GM19397 (cell line): ENCODE data around the gene B3GAT2.

Source experiments
- ATAC-seq: cut with Tn5 transposase; IDR thresholded peaks from one replicate; pipeline ENCODE4 v1.9.1; 2021; ENCODE audit warnings: mild to moderate bottlenecking, moderate library complexity; ENCODE audit not compliant: unreplicated experiment

Gene B3GAT2

DNA sequence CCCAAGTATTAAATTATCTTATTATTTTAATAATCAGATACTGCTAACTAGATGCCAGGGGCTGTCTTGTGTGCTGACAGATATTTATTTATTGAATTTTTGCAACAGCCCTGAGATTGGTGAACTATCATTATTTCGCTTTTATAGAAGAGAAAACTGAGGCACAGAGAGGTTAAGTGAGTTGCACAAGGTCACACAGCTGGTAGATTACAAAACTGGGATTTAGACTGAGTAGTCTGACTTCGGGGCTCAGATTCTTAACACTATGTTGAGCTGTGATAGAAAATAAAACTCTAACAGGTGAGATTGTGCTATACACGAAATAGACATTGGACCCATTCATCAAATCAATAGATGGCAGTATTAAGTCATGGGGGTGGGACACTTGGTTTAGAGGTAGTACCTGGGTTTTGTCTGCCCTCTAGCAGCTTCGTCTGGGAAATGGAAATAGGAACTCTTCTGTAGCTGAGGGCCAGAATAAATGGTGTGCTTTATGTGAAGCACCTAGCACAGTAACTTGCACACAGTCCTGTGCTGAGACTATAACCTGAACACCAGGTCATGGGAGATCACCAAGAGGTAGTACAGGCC lies 113.4 kb downstream of the B3GAT2 start:
- ATAC-seq, result no peak

DNA sequence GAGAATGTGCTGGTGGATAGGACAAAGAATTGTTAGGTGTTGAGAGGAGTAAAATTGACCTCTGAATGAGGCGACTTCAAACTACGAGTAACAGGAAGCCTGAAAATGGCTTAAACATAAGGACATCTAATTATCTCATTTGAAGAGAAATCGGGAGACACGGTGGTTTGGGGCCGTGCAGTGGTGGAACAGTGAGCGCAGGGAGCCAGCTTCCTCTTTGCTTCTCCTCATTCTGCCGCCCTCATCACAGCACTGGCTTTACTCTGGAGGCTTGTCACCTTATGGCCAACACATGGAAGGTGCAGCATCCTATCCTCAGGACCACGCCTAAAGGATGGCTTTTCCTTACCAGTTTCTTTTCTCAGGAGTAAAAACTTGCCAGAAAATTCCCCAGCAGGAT lies 114.3 kb downstream of the B3GAT2 start:
- ATAC-seq, result no peak

GRCh38 chr6:70841112-70841511 lies 115.7 kb downstream of the B3GAT2 start:
- no peak for ATAC-seq

DNA sequence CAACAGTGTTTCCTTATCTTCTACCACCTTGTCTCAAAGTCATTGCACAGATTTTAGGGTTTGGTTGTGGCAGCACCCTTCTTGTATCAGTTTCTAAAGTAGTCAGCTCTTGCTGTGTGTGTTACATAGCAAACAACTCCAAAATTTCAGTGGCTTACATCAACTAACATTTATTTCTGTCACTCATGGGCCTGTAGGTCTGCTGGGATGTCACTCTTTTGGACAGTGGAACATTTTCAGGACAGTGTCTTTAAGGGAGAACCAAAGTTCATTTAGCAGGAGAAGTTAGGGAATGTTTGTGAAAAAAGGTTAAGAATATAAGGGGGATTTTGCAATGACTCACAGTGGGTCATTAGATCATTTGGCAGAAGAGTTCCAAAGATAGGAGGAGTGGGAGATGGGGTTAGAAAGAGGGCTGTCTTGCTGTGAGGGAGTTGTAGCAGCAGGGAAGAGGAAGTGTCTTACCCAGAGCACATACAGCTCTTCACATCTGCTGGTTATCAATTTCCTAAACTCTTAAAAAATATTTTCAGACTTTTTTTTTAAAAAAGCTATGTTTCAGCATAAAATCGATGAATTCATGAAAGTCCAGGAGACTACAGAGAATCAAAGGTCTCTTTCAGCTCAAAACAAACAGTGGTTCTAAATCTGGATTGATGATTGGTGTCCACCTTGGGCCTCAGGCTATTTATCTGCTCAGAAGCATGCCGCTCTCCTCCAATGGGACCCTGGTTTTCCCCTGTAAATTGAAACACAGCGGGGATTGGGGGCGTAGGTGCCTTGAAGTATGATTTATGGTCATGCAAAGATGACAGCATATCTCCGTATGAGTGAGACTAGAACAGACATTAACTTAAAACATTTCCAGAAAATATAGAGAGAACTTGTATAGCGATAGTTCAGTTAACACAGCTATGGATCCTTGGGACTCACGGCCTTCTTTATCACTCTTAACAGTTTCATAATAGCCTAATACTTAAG lies 117.3 kb downstream of the B3GAT2 start:
- ATAC-seq, result no peak

- no peak for ATAC-seq
Observed at GRCh38 chr6:70838907-70839285, 118.0 kb downstream of the B3GAT2 start.

GRCh38 chr6:70834520-70834919 lies 122.3 kb downstream of the B3GAT2 start:
- no peak for ATAC-seq

- no peak for ATAC-seq
Observed at GRCh38 chr6:70831427-70831826, 125.4 kb downstream of the B3GAT2 start.

GRCh38 chr6:70823651-70824050 lies 133.2 kb downstream of the B3GAT2 start:
- no peak for ATAC-seq

- no peak for ATAC-seq
Observed at GRCh38 chr6:70821751-70822150, 135.1 kb downstream of the B3GAT2 start.

DNA sequence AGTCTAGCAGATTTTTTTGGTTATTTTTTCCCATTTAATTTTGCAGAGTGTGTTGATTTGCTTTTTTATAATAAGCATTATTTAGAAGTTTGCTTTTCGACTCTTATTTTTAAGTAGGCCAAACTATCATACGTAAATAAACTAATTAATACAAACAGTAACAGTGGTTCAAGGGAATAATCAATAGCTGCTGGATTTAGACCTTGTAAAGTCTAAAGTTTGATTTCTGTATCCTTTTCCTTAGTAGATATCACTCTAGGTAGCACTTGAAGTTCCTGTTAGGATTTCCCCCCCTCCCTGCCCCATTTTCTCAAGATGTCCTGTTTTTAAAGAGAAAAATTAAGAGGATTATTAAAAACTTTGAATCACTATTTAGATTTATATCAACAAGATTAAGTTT lies 136.1 kb downstream of the B3GAT2 start:
- no peak for ATAC-seq

- ATAC-seq, result no peak
Observed at GRCh38 chr6:70819646-70820045, 137.2 kb downstream of the B3GAT2 start.

GRCh38 chr6:70813885-70814284 lies 143.0 kb downstream of the B3GAT2 start:
- ATAC-seq, result no peak

DNA sequence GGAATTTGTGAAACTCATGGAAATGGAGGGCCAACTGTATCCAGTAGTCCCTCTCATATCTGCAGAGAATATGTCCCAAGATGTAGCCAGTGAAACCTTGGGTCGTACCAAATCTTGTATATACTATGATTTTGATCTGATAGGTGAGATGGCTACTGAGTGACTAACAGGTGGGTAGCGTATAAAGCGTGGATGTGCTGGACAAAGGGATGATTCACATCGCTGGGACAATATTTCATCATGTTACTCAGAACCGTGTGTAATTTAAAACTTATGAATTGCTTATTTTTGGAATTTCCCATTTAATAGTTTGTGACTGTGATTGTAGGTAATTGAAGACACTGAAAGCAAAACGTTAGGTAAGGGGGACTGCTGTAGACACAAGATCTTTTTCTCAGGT lies 145.1 kb downstream of the B3GAT2 start:
- ATAC-seq, result no peak
